Coronary artery (tissue), 2 donors: ENCODE data around the gene SMPD3.
"Not testable (repeated sequence)": the region's sequence is repeated elsewhere in the genome, so short reads cannot be mapped to it uniquely, and the experiment has no call there.

Experiments
- DNase-seq: peaks from one replicate; pipeline ENCODE4 v3.0.0-alpha.2; 2017; ENCODE audit warnings: low spot score
- H3K27ac ChIP-seq, 2 donors: fragments of 200-600 bp; sonication (generic); one replicate each; pipeline ENCODE4 v1.5.1; 2016 to 2019
- H3K4me3 ChIP-seq: fragments of 200-600 bp; sonication (generic); 2 replicates; pipeline ENCODE4 v1.5.1; 2016; ENCODE audit warnings: mild to moderate bottlenecking, moderate library complexity
- CTCF ChIP-seq: fragments of 200-600 bp; sonication (generic); IDR thresholded peaks from one replicate; pipeline ENCODE4 v1.5.1; 2019; ENCODE audit warnings: antibody characterized with exemption

Gene SMPD3

DNA sequence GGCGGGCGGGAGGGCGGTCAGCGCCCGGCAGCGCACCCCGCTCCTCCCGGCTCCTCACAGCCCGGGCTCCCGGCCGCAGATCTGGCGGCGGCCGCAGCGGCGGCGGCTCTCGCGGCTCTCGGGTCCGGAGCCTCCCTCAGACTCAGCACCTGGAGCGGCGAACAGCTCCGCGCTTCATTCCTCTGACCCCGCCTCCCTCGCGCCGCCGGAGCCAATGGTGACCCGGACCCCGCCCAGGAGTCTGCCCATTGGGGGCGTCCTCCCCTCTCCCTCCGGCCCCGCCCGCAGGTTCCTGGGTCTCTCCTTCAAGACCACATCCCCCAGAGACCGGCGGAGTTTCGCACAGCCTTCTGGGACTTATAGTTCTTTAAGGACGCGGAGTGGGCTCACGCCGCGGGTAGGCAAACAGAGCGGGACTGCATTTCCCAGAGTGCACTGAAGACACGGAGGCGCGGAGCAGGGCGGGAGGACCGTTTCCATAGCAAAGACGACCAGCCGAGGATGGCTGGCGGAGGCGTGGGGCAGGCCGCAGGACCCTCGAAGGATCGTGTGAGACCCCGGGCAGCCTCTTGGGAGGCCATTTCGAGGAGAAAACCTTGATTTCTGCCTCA lies at the start of gene SMPD3:
Gene SMPD3 (minus strand): TSS at position 149 of the 611 bp plus-strand sequence. CDS start 76,327 bp downstream, outside the sequence.
- no peak within 1 kb of the TSS for H3K27ac ChIP-seq
- no peak for TF ChIP-seq CTCF
- DNase-seq = peak; percentile 92
- peak within 1 kb of the TSS; percentile 75 for H3K4me3 ChIP-seq

GRCh38 chr16:68496689-68497088 lies 48.4 kb upstream of the SMPD3 start:
- Histone ChIP-seq H3K27ac (no peak overlapping the region), H3K4me3 (no peak overlapping the region)
- TF ChIP-seq CTCF = no peak
- DNase-seq = no peak

DNA sequence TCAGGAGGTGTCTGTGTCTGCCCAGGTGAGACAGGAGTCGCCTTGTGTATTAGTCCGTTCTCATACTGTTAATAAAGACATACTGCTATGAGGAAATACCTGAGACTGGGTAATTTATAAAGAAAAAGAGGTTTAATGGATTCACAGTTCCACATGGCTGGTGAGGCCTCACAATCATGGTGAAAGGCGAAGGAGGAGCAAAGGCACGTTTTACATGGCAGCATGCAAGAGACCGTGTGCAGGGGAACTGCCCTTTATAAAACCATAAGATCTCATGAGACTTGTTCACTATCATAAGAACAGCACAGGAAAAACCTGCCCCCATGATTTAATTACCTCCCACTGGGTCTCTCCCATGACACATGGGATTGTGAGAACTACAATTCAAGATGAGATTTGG lies 46.0 kb upstream of the SMPD3 start:
- not testable (repeated sequence) for DNase-seq, H3K4me3 ChIP-seq, H3K27ac ChIP-seq

- H3K4me3 ChIP-seq = no peak overlapping the region
- TF ChIP-seq CTCF = no peak
- H3K27ac ChIP-seq = no peak overlapping the region
- DNase-seq = no peak
These were observed 45.2 kb upstream of the SMPD3 start for GRCh38 chr16:68493412-68494070.

DNA sequence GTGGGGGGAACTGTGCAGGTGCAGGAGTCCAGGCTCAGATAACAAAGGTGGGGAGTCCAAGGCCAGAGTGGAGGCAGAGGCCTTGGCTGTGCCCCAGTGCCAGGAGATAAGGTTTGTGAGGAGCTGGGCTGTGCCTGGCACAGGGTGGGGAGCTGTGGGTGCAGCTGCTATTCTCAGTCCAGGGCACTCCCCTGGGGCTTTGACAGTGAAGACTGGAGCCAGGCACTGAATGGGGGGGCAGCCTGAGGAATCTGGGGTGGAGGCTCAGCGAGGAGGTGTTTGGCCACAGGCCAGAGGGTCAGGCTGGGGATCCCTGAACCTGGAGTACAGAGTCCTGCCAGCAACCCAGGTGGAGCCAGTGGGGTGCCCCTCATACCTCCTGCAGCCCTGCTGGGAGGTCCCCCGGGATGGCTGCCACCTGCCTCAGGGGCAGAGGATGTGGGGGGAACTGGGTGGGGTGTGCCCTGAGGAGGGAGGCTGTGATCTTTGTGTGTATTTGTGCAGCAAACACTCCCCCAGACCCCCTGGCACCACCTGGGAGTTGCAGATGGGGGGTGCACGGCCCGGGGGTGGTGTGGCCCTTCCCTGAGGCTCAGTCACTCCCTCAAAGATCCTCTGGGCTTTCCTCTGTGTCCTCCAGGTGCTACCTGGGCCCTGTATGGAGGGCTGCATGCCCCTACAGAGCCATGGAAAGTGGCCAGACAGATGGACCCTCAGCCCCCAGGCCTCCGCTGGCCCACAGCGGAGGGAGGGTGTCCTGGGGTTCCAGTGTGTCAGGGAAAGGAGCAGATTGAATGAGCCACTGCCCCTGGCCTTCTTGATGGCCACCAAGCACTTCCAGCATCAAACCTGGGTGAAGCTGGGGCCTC lies 44.5 kb upstream of the SMPD3 start:
- Histone ChIP-seq H3K27ac (no peak overlapping the region), H3K4me3 (no peak overlapping the region)
- no peak for DNase-seq
- no peak for TF ChIP-seq CTCF

DNA sequence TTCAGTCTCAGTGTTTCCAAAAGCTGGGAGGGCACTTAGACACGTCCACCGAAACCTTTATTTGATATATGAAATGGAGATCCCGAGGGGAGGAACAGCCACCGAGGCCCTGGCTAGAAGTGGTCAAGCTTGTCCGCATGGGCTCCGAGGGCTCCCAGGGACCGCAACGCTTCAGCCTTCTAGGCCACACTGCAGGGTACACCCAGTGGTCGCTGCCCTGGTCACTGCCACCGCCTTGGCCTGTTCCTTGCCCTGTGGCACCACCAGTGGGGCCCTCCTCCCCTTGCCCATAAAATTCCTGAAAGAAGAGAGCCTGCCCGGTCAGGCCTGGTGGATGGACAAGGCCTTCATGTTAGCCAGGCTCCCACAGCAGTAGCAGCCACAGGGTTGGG lies 43.8 kb upstream of the SMPD3 start:
- no peak overlapping the region for H3K27ac ChIP-seq

More for the DNA sequence above, 43.8 kb upstream of the SMPD3 start:
- DNase-seq = no peak
- no peak overlapping the region for H3K4me3 ChIP-seq
- no peak for TF ChIP-seq CTCF
